ENCODE measurements around the gene DMAC2.
A peak's percentile ranks its signal among the peaks of the same experiment; 100 is the strongest.

The DMAC2 gene

GRCh38 chr19:41449865-41450178 is 10.1 kb upstream of the DMAC2 start:
- Histone ChIP-seq H3K36me3 (ENCODE audit: low read length) (no peaks in the 10 kb centered on the region), H3K27ac (ENCODE audit: low read depth, low read length) (no peak overlapping the region), H3K4me2 (ENCODE audit: low read depth, low read length, poor library complexity, severe bottlenecking) (no peak overlapping the region), H4K20me1 (ENCODE audit: low read depth, low read length) (no peaks in the 10 kb centered on the region), H3K9me3 (ENCODE audit: insufficient read depth, low read length) (no peaks in the 10 kb centered on the region), H3F3A (ENCODE audit: insufficient read depth) (no peaks in the 10 kb centered on the region), H3K79me2 (ENCODE audit: insufficient read depth, low read length) (no peaks in the 10 kb centered on the region), H2AFZ (ENCODE audit: low read depth, low read length, severe bottlenecking) (no peak overlapping the region), H3K9ac (ENCODE audit: low read length) (no peak overlapping the region), H3K27me3 (ENCODE audit: low read length) (no peaks in the 10 kb centered on the region), H3K9me2 (replicated peaks; ENCODE audit: insufficient read depth, low read length) (no peaks in the 10 kb centered on the region), H3K4me3 (ENCODE audit: insufficient read depth, low read length, poor library complexity, severe bottlenecking) (no peak overlapping the region)
- TF ChIP-seq EZH2phosphoT487 (conservative IDR thresholded peaks at IDR 0.05; ENCODE audit: low read length), result no peak
- TF ChIP-seq CTCF (IDR thresholded peaks at IDR 0.05; ENCODE audit: insufficient read depth, low read length, poor library complexity, severe bottlenecking), result no peak

GRCh38 chr19:41449079-41449864 is 9.6 kb upstream of the DMAC2 start:
- Histone ChIP-seq H3F3A (ENCODE audit: insufficient read depth) (no peaks in the 10 kb centered on the region), H3K4me2 (ENCODE audit: low read depth, low read length, poor library complexity, severe bottlenecking) (peak overlapping the region; percentile 51), H3K9ac (ENCODE audit: low read length) (peak overlapping the region; percentile 36; the same call in 1 of the 2 replicates), H3K36me3 (ENCODE audit: low read length) (no peaks in the 10 kb centered on the region), H3K9me2 (replicated peaks; ENCODE audit: insufficient read depth, low read length) (no peaks in the 10 kb centered on the region), H4K20me1 (ENCODE audit: low read depth, low read length) (no peaks in the 10 kb centered on the region), H3K27me3 (ENCODE audit: low read length) (no peaks in the 10 kb centered on the region), H3K9me3 (ENCODE audit: insufficient read depth, low read length) (no peaks in the 10 kb centered on the region), H3K27ac (ENCODE audit: low read depth, low read length) (no peak overlapping the region), H3K79me2 (ENCODE audit: insufficient read depth, low read length) (no peaks in the 10 kb centered on the region), H2AFZ (ENCODE audit: low read depth, low read length, severe bottlenecking) (peak overlapping the region; percentile 59), H3K4me3 (ENCODE audit: insufficient read depth, low read length, poor library complexity, severe bottlenecking) (no peak overlapping the region)
- TF ChIP-seq CTCF (IDR thresholded peaks at IDR 0.05; ENCODE audit: insufficient read depth, low read length, poor library complexity, severe bottlenecking) (peak; percentile 92), EZH2phosphoT487 (conservative IDR thresholded peaks at IDR 0.05; ENCODE audit: low read length) (no peak)

- Histone ChIP-seq H4K20me1 (ENCODE audit: low read depth, low read length) (no peaks in the 10 kb centered on the region), H3K9me3 (ENCODE audit: insufficient read depth, low read length) (no peaks in the 10 kb centered on the region), H3F3A (ENCODE audit: insufficient read depth) (no peaks in the 10 kb centered on the region), H3K9ac (ENCODE audit: low read length) (no peak overlapping the region), H3K4me2 (ENCODE audit: low read depth, low read length, poor library complexity, severe bottlenecking) (no peak overlapping the region), H3K9me2 (replicated peaks; ENCODE audit: insufficient read depth, low read length) (no peaks in the 10 kb centered on the region), H3K4me3 (ENCODE audit: insufficient read depth, low read length, poor library complexity, severe bottlenecking) (no peak overlapping the region), H3K36me3 (ENCODE audit: low read length) (no peaks in the 10 kb centered on the region), H3K27ac (ENCODE audit: low read depth, low read length) (no peak overlapping the region), H2AFZ (ENCODE audit: low read depth, low read length, severe bottlenecking) (no peak overlapping the region), H3K27me3 (ENCODE audit: low read length) (no peaks in the 10 kb centered on the region), H3K79me2 (ENCODE audit: insufficient read depth, low read length) (no peaks in the 10 kb centered on the region)
- TF ChIP-seq CTCF (IDR thresholded peaks at IDR 0.05; ENCODE audit: insufficient read depth, low read length, poor library complexity, severe bottlenecking) (no peak), EZH2phosphoT487 (conservative IDR thresholded peaks at IDR 0.05; ENCODE audit: low read length) (no peak)
Measured at GRCh38 chr19:41447732-41448332, 8.1 kb upstream of the DMAC2 start.
